DMS 273 treated with DMSO at 0.1 percent for 48 hours (cell line): Measurements from ENCODE around the gene ASAP2.
A peak's percentile ranks its signal among the peaks of the same experiment; 100 is the strongest.

Source experiments
- DNase-seq: peaks from one replicate; lab custom pipeline; 2025; lab: John Stamatoyannopoulos, UW

ASAP2 gene

DNA sequence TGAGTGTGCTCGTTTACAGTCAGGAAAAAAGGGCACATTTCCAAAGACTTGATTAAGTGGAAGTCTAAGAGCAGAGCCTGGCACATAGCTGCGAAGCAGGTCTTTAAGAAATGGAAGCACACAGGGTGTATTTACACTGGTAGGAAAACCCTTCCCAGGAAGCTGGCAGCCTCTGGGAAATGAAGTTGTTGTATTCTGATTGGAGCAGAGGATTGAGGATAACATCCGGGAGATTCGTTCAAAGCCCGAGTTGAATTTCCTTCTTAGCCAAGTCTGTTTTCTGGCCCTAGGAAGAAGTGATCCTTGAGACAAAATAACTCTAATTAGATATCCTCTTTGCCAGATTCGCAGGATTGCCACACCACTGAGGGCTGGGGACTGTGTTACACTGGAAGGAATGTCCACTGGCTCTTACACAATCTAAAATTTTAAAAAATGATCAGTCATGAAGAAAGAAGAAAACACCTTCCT is 140.8 kb downstream of the ASAP2 start:
- no peak for DNase-seq

GRCh38 chr2:9354318-9354717 is 147.7 kb downstream of the ASAP2 start:
- no peak for DNase-seq

GRCh38 chr2:9355270-9355669 is 148.7 kb downstream of the ASAP2 start:
- no peak for DNase-seq

DNA sequence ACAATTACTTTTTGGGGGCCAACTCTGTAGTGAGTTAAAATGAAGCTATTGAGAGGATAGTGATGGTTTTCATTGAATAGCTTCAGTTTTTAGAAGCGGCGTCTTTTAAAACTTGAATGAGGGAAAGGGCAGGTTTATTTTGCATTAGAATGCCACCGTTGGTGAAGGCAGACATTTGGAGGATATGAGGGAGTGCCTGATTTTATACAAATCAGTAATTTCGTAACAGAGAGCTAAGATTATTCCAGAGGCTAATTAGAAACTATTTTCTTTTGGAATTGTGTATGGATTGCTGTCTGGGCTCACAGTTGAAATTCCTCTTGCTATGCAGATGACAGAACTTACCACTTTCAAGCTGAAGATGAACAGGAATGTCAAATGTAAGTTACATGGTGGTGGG is 149.1 kb downstream of the ASAP2 start:
- DNase-seq, result no peak

- no peak for DNase-seq
Observed at GRCh38 chr2:9356261-9356660, 149.6 kb downstream of the ASAP2 start.

GRCh38 chr2:9358846-9359245 is 152.2 kb downstream of the ASAP2 start:
- no peak for DNase-seq

- DNase-seq, result no peak
Observed at GRCh38 chr2:9359463-9359862, 152.9 kb downstream of the ASAP2 start.

GRCh38 chr2:9360110-9360509 is 153.5 kb downstream of the ASAP2 start:
- no peak for DNase-seq

GRCh38 chr2:9360701-9361100 is 154.1 kb downstream of the ASAP2 start:
- DNase-seq, result no peak

DNA sequence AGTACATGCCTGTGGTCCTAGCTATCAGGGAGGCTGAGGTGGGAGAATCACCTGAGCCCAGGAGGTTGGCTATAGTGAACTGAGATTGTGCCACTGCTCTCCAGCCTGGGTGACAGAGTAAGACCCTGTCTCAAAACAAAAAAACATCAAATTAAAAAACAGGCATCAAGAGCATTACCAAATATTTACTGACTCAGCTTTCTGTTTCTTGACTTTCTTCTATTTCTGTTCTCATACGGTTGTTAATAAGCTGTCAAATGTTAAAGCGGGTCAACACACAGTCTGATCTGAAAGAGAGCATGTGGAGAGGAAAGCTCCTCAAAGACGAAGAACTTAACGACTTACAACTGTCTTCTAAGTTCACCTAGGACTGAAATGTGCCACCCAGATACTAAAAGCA is 157.8 kb downstream of the ASAP2 start:
- no peak for DNase-seq

DNA sequence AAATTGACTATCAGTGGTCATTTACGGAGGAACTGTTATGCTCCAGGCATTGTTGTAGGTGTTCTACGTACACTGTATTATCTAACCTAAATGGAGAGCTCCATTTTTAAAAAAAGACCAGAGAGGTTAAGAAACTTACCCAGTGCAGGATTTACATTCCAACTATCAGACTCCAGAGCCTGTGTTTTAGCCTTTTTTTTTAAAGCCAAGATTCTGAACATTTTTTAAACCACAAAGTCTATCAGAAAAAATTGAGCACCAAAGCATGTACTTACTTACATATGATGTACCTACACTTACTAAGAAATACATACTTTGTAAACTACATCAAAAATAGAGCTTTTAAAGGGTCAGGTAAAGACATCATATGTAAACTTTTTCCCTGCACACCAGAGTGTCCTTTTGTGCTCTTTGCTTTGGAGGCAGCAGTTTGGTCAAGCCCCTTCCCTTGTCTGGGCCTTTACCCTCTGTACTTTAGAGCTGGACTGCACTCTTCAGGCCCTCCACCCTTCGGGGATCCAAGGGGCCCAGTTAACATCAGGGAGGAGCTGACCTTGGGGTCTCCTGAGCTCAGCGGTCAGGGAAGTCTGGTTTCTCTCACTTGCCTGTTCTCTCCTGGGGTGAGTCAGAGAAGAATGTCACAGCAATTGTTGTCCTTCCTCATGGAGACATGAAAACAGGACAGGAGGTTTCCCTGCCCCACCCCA is 158.3 kb downstream of the ASAP2 start:
- DNase-seq, result no peak

DNA sequence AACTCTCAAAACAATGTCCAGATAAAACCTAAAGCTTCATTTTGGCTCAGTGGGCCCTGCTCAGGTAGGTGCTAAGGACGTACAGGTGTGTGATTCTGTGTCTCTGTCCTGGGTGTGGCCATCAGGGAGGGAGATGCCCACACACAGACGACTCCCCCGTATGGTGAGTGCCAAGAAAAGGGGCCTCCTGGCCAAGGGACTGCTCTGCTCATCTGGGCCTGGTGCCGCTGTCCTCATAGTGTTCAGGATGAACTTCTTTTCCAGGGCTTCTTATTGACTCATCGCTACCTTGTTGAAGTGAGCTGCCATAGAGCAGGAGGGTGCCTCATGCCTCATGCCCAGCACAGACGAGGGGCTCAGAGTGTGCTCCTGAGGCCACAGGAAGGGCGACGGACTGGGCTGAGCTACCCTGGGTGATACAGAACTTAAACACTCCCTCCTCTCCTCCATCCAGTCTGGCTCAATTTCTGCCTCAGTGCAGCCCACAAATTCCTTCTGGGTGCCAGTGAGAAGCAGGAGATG is 158.9 kb downstream of the ASAP2 start:
- no peak for DNase-seq

DNA sequence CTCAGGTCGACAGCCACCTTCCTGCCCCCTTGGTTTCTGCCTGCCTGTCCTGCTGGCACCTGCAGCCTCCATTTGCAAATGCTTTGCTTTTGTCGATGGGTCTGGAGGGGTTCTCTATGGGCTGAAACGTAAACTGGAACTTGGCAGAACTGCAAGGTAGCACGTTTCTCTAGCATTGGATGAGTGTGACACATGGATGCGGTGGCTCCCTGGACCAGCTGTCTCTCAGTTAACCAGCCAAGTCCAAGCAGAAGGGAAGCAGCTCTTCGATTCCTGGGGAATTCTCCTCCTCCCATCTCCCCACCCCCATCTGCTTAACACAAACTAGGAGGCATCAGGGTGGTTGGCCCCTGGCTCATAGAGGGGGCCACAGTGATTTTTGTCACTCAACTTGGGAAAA is 159.4 kb downstream of the ASAP2 start:
- DNase-seq, result peak; percentile 6

DNA sequence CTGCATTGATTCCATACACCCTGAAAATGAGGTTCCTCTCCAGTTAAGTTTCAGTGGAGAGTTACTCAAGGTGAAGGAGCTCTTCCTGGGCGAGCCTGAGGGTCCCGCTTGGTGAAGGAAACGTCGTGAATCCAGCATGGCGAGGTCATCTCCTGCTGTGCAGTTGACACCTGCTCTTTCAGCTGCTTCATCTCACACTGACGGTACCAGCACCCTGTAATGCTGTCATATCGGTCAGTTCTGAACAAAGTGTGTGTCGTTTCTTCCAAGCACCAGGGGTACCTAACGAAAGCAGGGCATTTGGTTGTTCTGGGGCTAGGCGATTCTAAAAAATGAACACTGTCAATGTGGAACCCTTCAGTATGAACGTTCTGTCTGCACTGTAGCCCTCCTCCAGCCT is 164.1 kb downstream of the ASAP2 start:
- DNase-seq, result no peak

- DNase-seq, result no peak
Observed at GRCh38 chr2:9373047-9373446, 166.4 kb downstream of the ASAP2 start.

GRCh38 chr2:9373476-9373875 is 166.9 kb downstream of the ASAP2 start:
- no peak for DNase-seq

- DNase-seq, result no peak
Observed at GRCh38 chr2:9374071-9374730, 167.6 kb downstream of the ASAP2 start.

DNA sequence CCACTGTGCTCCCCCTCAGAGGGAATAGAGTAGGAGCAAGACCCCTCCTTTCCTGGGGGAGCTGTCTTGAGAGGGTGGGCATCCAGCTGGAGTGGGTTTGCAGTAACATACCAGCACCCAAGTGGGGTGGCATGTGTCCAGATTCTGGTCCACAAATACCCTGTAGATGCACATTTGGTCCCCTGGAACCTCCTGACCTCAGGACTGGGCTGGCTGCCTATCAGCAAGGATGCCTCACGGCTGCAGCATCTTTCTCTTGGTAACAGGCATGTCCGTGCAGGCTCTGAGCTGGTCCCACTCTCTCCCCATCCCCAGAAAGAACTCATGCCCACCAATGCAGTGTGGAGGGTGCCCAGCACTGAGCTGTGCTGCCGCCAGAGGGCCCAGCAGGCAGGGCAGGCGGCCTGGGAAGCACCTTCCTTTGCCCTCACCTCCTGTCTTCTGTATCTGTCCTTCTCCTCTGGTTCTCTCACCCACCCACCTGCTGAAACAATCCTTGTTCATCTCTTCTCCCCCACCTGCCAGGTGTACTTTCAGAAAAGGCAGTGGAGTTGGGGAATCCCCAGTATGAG is 169.3 kb downstream of the ASAP2 start:
- no peak for DNase-seq

DNA sequence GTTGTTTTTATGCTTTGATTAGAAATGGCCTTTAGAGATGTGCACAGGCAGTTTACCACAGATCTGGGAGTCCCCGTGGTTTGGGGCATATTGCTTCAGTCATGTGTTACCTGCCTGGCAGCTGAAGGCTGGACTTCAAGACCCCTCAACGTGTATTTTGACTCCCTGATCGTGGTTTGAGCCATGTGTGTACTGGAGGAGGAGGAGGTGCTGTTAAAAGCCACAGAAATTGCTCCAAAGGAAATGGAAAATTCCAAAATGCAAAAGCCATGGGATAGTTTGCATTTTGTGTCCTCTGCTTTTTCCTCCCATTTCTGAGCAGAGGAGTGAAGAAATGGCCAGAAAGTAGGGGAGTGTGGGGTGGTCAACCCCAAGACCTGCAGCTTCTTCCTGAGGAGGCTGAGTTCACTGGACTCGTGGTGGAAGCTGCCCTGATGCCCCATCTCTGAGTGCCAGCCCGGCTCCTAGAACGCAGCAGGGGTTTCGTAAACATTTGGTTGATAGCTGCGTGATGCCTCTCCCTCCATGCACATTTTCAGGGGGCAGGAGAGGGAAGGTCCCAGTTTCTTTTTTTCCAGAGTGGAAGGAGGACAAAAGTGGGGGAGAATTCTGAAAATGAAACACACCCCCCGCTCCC is 171.0 kb downstream of the ASAP2 start:
- no peak for DNase-seq

DNA sequence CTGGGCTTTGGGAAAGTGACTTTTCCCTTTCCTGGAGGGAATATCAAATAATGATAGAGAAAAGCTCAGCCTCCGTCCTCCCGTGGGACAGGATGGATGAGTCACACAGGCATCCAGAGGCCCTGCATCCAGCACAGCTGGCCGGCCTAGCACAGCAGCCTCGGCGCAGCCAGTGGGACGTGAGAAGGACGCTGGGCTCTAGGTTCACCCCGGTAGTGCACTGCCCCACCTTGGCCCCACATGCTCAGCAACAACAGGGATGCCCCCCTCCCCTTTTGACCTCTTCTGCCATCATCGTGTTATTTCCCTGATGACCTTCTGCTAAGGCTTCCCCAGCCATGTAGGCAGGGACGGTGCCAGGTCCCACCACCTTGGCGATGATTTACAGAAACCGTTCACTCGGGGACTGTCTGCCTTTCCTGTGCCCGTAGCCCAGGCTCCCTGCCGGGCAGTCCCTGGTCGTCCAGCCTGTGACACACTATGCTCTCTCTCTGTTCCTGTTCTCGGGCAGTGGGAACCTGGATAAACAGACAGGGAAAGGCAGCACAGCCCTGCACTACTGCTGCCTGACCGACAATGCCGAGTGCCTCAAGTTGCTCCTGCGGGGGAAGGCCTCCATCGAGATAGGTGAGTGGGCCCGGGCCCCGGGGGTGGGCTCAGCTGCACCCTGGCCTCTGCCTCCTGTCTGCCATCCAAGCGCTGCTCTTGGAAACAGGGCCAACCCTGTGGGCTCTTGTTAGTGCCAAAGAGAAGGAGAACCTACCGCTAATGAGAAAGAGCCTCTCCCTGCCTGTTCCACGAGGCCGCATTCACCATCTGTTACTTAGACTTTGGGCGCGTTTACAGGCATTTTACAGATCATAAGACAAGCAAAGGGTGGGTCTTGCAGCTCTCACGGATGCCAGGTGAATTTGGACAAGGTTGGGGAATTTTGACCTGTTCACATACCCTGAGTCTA is 172.1 kb downstream of the ASAP2 start:
- peak; percentile 59 for DNase-seq

GRCh38 chr2:9379391-9379755 is 172.8 kb downstream of the ASAP2 start:
- no peak for DNase-seq
